ENCODE data around the gene MYBPC1.

GRCh38 chr12:101732318-101732717, 137.5 kb downstream of the MYBPC1 start:
- no peak for TF ChIP-seq CTCF (CRISPR knock-in tag; IDR thresholded peaks at IDR 0.05)
- no peak for TF ChIP-seq CBX1 (IDR thresholded peaks at IDR 0.05; ENCODE audit: low read depth)
- no peak for TF ChIP-seq HNRNPLL (IDR thresholded peaks at IDR 0.05; ENCODE audit: low read depth, low read length, poor library complexity, severe bottlenecking)
- no peak for TF ChIP-seq CEBPB (IDR thresholded peaks at IDR 0.05; ENCODE audit: borderline replicate concordance, low read depth, low read length)
- TF ChIP-seq FOSL2 (CRISPR knock-in tag; IDR thresholded peaks at IDR 0.05): no peak
- TF ChIP-seq ARID2 (CRISPR knock-in tag; IDR thresholded peaks at IDR 0.05; ENCODE audit: borderline replicate concordance): no peak
- TF ChIP-seq HNF4A (CRISPR knock-in tag; IDR thresholded peaks at IDR 0.05): no peak
- TF ChIP-seq NR2F6 (IDR thresholded peaks at IDR 0.05): no peak
- no peak for TF ChIP-seq NR2F6 (CRISPR knock-in tag; IDR thresholded peaks at IDR 0.05)
- TF ChIP-seq ESRRA (CRISPR knock-in tag; IDR thresholded peaks at IDR 0.05; ENCODE audit: low read depth): no peak
- no peak for TF ChIP-seq NFIC (IDR thresholded peaks at IDR 0.05; ENCODE audit: low read length)
